Chondrocyte (in vitro differentiated cells): ENCODE measurements around the gene GNA15. TPM values are rescaled to one million over a fixed set of nuclear protein-coding genes. Genes with fewer than 3 reads are reported as not detected.
A peak's percentile ranks its signal among the peaks of the same experiment; 100 is the strongest.
"Not testable (repeated sequence)": the region's sequence is repeated elsewhere in the genome, so short reads cannot be mapped to it uniquely, and the experiment has no call there.

Experiments used
- DNase-seq: peaks from one replicate; pipeline ENCODE4 v3.0.0; 2021; ENCODE audit warnings: mixed read lengths, low spot score
- H3K27ac Mint-ChIP-seq: one replicate; pipeline ENCODE4 v1.8.0; 2021; ENCODE audit warnings: mild to moderate bottlenecking, moderate library complexity, mixed read lengths; ENCODE audit not compliant: unreplicated experiment
- H3K27me3 Mint-ChIP-seq: 2 replicates; pipeline ENCODE4 v1.8.0; 2021; ENCODE audit warnings: low read depth, mixed read lengths
- H3K36me3 Mint-ChIP-seq: 2 replicates; pipeline ENCODE4 v1.8.0; 2021; ENCODE audit warnings: low read depth, mixed read lengths
- H3K4me1 Mint-ChIP-seq: 2 replicates; pipeline ENCODE4 v1.8.0; 2021; ENCODE audit warnings: low read depth, mild to moderate bottlenecking, mixed read lengths
- H3K4me3 Mint-ChIP-seq: one replicate; pipeline ENCODE4 v1.8.0; 2021; ENCODE audit warnings: mild to moderate bottlenecking, moderate library complexity, mixed read lengths; ENCODE audit not compliant: unreplicated experiment
- H3K9me3 Mint-ChIP-seq: 2 replicates; pipeline ENCODE4 v1.8.0; 2021; ENCODE audit warnings: low read depth, mixed read lengths
- CTCF ChIP-seq: fragments of 200-600 bp; sonication (generic); IDR thresholded peaks from 2 replicates; pipeline ENCODE4 v1.5.0; 2021; ENCODE audit warnings: antibody characterized with exemption, mild to moderate bottlenecking, moderate library complexity
- long read RNA-seq: library from polyadenylated mRNA; stranded (forward); transcript quantifications from one replicate; pipeline ENCODE4 v2.0.0, GENCODE V29; 2021
- total RNA-seq: library from RNA; stranded (reverse); gene quantifications from 3 replicates; pipeline ENCODE4 v1.2.1, GENCODE V29; 2021

The GNA15 gene
- total RNA-seq: not detected in 3 replicates
- long read RNA-seq: 0 reads

GRCh38 chr19:3135961-3136683 is at the start of gene GNA15:
GNA15 (plus strand) TSS chr19:3136033; CDS start chr19:3136451, 418 bp downstream.
- H3K4me3 Mint-ChIP-seq: no peak within 1 kb of the TSS
- H3K27me3 Mint-ChIP-seq: no peaks in the 10 kb centered on the region
- no peak within 1 kb of the TSS for H3K27ac Mint-ChIP-seq
- TF ChIP-seq CTCF: no peak
- DNase-seq: no peak
- H3K9me3 Mint-ChIP-seq: peaks cover 7% of the 10 kb centered on the region
- peaks cover 4% of the 10 kb centered on the region for H3K36me3 Mint-ChIP-seq
- peaks cover 9% of the 10 kb centered on the region for H3K4me1 Mint-ChIP-seq

GRCh38 chr19:3087769-3088168 is 48.1 kb upstream of the GNA15 start:
- H3K4me1 Mint-ChIP-seq: no peaks in the 10 kb centered on the region
- no peak overlapping the region for H3K4me3 Mint-ChIP-seq
- H3K27ac Mint-ChIP-seq: no peak overlapping the region
- no peak for DNase-seq
- no peak for TF ChIP-seq CTCF
- H3K27me3 Mint-ChIP-seq: no peaks in the 10 kb centered on the region
- no peaks in the 10 kb centered on the region for H3K9me3 Mint-ChIP-seq
- no peaks in the 10 kb centered on the region for H3K36me3 Mint-ChIP-seq

- DNase-seq: not testable (repeated sequence)
These were observed 46.5 kb upstream of the GNA15 start for GRCh38 chr19:3089299-3089855.

GRCh38 chr19:3094601-3095440 is 41.0 kb upstream of the GNA15 start:
- no peaks in the 10 kb centered on the region for H3K36me3 Mint-ChIP-seq
- peak overlapping the region; percentile 83 for H3K4me3 Mint-ChIP-seq
- H3K27me3 Mint-ChIP-seq: no peaks in the 10 kb centered on the region
- no peak for TF ChIP-seq CTCF
- no peaks in the 10 kb centered on the region for H3K9me3 Mint-ChIP-seq
- peak; percentile 90 for DNase-seq
- H3K4me1 Mint-ChIP-seq: peaks cover 39% of the 10 kb centered on the region
- H3K27ac Mint-ChIP-seq: peak overlapping the region; percentile 68

More at GRCh38 chr19:3089299-3089855, 46.5 kb upstream of the GNA15 start:
- not testable (repeated sequence) for H3K27ac Mint-ChIP-seq, H3K4me3 Mint-ChIP-seq, H3K4me1 Mint-ChIP-seq, H3K36me3 Mint-ChIP-seq, H3K27me3 Mint-ChIP-seq, H3K9me3 Mint-ChIP-seq

- no peak for DNase-seq
- no peak for TF ChIP-seq CTCF
- peak overlapping the region; percentile 83 for H3K4me3 Mint-ChIP-seq
- H3K27ac Mint-ChIP-seq: peak overlapping the region; percentile 68
- H3K4me1 Mint-ChIP-seq: peaks cover 43% of the 10 kb centered on the region
- no peaks in the 10 kb centered on the region for H3K27me3 Mint-ChIP-seq
- H3K36me3 Mint-ChIP-seq: no peaks in the 10 kb centered on the region
- H3K9me3 Mint-ChIP-seq: no peaks in the 10 kb centered on the region
These were observed 40.2 kb upstream of the GNA15 start for GRCh38 chr19:3095441-3096191.
